SHP77 treated with DMSO at 0.1 percent for 48 hours (cell line): Measurements from ENCODE around the gene RTCB.
"Not testable (repeated sequence)": the region's sequence is repeated elsewhere in the genome, so short reads cannot be mapped to it uniquely, and the experiment has no call there.

Experiments
- DNase-seq: peaks from one replicate; lab custom pipeline; 2025; lab: John Stamatoyannopoulos, UW

Gene RTCB

DNA sequence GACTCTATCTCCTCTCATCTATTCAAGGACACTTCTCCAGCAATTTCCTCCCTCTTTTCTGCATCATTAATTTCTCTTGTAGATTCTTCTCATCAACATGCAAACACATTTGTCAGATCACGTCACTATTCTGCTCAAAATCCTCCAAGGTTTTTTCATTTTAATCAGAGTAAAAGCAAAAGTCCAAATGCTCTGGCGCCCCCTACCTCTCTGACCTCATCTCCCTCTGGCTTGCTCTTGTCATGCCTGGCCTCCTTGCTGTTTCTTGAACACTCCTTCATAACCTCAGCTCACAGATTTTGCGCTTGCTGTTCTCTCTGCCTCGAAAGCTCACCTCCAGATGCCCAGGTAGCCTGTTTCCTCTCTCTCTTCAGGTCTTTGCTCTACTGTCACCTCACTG, 22.4 kb downstream of the RTCB start:
- DNase-seq: no peak

DNA sequence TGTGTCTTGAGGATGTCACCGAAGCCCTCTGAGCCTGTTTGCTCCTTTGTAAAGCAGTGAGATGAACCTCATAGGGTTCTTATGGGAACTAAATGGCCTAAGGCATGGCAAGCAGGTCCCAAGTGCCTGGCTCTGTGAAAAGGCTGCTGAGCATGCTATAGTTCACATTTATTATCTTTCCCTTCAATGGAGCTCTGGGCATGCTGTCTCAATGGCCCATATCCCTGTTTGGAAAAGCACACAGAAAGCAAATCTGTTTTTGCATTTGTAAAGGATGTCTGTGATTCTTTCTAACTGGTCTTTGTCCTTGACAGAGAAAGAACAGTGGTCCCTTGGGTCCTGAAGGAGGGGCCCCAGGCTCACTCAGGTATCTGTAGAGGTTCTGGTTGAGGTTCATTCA, 26.4 kb downstream of the RTCB start:
- DNase-seq: no peak

DNA sequence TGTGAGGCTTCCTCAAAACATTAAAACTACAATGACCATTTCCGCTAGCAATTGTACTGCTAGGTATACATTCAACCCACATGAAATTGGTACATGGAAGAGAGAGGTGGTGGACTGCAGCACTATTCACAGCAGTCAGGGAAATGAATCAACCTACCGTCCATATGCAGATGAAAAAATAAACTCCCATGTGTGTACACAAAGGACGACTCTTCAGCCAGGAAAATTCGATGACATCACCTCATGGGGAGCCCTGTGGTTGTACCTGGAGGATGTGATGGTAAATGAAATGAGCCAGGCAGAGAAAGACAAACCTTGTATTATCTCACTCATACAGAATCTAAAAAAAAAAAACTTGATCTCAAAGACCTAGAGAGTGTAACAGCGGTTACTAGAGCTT, 31.1 kb downstream of the RTCB start:
- peak; percentile 3 for DNase-seq

DNA sequence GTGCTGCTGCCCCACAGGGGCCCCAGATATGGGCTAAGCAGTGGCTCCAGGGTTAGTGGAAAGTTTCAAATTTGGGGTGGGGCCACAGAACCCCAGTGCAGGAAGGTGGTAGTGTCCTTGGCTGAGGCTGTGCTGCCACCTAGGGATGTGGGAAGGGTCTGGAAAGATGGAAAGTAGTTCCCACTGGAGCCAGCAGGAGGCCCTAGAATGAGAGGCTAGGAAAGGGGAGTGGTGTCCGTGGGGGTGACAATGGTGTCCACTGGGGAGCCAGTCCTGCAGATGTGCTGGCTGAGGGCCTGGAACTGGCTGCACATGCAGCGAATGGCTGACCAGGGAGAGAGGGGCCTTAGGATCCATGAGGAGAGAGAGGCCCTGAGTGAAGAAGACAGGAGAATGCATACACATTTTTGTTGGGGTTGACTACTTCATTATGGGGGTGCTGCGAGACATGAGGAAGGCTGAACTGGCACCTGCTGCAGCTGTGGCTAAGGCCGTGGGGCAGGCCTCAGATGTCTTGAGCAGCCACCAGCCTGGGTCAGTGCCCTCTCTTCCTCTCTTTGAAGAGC, 33.3 kb downstream of the RTCB start:
- DNase-seq: no peak

DNA sequence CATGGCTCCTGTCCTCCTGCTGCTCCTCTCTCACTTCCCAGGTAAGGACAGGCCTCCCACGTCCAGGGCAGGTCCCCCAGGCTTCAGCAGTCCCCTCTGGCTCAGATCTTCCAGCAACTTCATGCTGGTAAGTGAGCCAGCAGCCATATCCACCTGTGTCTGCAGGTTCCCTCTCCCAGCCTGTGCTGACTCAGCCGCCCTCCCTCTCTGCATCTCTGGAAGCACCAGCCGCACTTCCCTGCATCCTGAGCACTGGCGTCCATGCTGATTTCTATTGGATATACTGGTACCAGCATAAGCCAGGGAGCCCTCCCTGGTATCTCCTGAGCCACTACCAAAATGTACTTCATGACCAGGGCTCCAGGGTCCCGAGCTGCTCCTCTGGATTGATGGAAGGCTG, 35.4 kb downstream of the RTCB start:
- DNase-seq: no peak

DNA sequence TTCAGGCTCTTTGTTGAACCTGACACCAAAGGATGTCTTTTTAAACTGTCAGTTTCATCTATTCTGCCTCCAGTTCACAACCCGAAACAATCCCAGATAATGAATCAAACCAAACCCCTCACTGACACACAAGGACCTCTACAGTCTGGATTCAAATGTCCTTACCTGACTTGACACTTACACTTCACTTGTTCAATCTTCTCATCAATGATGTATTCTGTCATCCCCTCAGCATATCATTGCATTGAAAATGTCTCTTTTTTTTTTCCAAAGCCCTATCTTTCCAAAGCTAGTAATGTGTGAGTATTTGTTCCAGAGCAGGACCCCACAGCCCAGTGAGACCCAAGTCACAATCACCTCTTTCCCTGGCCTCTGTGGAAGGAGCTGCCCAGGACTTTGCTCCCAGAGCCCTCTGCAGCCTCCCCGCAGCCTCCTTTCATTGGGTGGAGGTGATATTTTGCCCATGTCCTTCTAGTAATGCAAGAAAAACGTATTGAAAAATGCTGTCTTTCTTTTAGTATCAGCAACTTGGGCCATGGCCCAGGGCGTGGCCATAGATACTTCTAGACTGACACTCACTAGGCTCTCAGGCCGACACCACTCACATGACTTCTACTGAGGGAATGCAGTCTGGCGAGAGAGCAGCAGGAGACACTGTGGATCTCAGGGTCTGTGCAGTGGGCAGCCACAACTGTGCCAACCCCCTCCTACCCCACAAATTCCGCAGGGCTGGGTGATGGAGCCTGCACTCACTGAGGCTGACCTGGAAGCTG, 36.2 kb downstream of the RTCB start:
- no peak for DNase-seq

DNA sequence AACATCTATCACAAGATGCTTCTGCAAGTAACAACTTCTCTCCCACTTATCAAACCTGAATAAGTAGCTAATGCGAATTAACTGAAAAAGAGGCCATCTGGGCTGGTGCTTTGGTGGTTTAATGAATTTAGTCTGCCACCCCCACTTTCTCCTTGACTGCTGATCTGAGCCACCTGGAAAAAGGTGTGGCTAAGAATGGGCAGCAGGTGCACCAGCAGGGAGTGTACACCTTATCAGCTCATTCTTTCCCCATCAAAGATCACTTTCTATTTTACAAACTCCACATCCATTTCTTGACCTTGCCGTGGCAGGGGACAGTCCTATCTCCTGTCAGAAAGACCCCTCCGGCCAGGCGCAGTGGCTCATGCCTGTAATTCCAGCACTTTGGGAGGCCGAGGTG, 47.8 kb downstream of the RTCB start:
- DNase-seq: no peak

DNA sequence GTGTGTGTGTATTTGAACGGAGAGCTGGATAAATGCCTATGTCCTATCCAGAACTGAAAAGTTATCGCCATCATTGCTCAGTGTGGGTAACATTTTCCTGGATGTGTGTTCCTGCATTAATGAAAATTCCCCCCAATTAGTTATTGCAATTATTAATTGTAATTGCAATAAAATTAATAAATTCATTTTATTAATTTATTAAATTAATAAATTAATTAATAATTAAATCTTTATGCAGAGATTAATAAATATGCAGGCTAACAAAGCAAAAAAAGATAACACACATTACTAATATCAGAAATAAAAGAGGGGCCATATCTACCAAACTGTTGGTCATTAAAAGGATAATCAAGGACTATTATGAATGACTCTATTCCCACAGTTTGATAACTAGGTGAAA, 50.8 kb downstream of the RTCB start:
- no peak for DNase-seq

DNA sequence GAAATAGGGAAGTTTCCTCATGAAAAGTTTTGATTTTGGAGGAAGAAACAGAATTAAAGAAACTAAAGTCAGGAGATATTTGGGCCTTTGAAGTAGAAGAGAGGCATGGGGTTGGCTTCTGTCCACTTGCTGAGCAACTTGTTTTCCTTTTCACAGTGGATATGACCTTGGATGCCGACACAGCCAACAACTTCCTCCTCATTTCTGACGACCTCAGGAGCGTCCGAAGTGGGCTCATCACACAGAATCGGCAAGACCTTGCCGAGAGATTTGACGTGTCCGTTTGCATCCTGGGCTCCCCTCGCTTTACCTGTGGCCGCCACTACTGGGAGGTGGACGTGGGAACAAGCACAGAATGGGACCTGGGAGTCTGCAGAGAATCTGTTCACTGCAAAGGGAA, 52.0 kb downstream of the RTCB start:
- DNase-seq: not testable (repeated sequence)

DNA sequence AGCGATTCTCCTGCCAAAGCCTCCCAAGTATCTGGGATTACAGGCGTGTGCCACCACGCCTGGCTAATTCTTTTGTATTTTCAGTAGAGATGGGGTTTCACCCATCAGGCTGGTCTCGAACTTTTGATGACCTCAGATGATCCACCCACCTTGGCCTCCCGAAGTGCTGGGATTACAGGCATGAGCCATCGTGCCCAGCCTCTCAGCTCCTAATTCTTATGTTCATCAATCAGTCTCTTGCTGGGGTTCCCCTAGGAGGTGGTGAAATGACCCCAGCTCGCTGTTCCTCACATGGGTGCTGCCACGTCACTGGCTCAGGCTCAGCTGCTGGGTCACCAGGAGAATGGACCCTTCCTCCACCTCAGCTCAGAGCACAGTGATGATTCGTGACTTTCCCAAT, 54.5 kb downstream of the RTCB start, which contains the start of gene RFPL3:
Gene RFPL3, plus strand, starts transcription at position 301 of the 400 bp plus-strand sequence. CDS start 205 bp downstream, outside the sequence.
- not testable (repeated sequence) for DNase-seq

DNA sequence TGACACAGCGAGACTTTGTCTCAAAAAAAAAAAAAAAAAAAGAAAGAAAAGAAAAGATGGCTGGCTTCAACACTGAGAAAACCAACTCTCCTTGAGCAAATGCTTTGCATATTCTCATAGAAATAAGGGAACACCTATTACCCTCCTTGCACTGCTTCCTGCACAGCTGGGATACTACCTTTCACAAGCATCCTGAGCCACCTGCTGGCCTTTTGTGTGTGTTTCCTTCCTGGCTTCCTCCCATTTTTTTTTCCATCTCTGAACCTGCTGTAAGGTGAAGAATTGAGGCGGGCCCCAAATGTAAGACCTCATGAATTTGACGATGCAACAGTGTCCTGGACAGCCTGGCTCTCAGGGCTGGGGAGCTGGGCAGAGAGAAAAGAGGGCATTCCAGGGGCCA, 56.3 kb downstream of the RTCB start:
- DNase-seq: no peak

DNA sequence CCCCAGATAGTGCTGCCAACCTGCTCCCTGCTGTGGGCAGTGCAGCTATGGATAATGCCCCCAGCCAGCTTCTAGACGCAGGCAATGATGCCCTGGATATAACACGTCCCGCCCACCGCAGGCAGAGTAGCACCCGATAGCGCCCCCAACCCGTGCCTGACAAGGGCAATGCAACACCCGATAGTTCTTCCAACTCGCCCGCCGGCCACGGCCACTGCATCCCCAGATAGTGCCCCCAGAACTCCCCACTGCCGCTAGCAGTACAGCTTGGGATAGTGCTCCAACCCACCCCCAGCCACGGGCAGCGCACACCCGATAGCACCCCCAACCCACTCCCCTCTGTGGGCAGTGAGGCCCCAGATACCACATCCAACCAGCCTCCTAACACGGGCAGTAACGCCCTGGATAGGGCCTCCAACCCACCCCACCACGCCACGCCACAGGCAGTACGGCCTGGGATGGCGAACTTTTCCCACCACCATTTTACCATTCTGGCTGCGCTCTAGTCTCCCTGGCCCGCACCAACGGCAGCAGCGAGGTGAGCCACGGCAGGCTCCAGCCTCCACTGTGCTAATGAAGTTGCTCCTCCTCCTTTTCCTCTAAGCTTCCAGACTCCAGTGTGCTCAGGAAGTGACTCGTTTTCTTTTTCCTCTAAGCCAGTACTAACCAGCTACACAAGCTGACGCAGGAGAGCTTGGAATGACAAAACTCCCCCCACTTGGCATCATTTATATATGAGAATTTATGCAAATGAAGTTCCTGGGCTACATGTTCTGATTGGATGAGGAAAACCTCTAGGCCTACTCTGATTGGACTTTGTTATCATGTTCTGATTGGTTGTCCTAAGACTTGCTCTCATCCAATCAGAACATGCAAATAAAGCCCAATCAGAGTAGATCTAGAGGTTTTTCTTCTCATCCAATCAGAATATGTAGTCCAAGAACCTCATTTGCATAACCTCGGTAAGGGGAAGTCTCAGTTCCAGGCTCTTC, 57.4 kb downstream of the RTCB start:
- DNase-seq: no peak

DNA sequence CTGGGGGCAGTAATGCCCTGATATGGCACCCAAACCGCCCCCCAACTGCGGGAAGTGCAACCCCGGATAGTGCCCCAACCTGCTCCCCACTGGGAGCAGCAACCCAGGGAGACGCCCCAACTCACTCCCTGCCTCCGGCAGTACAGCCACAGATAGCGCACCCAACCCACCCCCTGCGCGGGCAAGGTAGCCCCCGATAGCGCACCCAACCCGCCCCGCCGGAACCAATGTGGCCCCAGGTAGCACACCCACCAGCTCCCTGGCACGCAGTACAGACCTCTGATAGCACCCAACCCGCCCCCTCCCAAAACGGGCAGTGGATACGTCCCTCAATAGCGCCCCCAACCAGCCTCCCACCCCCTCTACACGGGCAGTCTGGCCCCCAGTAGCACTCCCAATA, 58.2 kb downstream of the RTCB start:
- DNase-seq: no peak

DNA sequence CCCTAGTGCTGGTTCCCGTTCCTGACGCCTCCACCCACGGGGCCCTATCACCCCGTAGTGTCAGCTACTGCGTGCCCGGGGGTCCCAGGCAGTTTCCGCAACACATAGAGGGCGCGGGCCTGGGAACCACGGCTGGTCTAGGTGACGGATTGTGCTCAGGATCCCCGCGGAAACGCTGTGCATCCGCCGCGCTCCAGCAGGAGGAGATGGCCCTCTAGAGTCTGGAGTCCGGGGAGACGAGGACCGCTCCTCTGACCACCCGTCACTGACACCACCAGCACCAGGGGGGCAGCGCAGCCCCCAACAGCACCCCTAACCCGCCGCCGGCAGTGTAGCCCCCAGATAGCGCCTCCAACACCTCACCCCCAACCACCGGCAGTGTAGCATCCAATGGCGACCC, 58.8 kb downstream of the RTCB start:
- no peak for DNase-seq

DNA sequence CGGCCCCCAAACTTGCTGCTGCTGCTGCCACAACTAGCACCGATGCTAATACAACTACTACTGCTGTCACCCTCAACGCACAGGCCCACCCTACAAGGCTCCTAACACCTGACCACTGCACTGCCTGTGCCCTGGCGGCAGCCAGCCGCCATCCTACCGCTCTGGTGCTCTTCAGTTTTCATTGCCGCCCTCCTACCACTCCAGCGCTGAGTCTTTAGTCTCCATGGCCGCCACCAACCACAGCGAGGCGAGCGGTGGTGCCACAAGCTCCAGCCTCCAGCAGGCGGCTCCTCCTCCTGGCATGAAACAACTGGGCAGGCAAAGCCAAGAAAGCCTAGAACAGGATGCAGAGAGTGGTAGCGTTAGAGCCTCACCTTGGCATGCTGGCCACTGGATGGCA, 59.4 kb downstream of the RTCB start:
- no peak for DNase-seq

DNA sequence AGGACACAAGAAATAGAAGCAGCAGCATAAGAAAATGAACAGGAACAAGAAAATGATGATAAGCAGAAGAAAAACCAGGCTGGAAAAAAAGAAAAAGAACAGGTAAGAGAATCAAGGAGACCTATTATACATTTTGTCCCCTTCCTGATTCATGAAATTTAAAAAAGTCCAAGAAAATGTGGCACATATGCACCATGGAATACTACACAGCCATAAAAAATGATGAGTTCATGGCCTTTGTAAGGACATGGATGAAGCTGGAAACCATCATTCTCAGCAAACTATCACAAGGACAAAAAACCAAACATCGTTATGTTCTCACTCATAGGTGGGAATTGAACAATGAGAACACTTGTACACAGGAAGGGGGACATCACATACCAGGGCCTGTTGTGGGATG, 60.2 kb downstream of the RTCB start:
- not testable (repeated sequence) for DNase-seq

DNA sequence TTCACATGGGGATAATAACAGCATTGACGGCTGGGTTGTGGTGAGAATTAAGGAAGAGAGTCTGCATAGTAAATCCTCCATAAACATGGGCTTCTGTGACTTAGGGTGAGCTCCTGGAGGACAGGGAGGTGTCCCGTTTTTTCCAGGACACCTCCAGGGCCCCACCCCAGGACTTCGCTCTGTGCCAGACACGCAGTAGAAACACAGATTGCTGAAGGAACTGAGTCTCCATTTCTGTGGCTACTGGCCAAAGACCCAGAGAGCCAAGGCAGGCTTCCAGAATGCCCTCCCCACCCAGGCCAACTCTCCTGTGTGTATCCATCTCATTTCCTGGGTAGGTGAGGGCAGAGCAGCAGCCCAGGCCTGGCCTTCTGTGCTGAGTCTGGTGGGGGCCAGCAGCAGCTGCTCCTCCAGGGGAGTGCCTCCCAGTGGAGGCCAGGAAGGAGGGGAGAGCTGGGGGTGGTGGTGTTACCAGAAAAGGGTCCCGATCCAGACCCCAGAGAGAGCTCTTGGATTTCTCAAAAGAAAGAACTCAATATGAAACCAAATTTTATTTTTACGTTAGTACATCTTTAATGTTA, 63.9 kb downstream of the RTCB start:
- no peak for DNase-seq

DNA sequence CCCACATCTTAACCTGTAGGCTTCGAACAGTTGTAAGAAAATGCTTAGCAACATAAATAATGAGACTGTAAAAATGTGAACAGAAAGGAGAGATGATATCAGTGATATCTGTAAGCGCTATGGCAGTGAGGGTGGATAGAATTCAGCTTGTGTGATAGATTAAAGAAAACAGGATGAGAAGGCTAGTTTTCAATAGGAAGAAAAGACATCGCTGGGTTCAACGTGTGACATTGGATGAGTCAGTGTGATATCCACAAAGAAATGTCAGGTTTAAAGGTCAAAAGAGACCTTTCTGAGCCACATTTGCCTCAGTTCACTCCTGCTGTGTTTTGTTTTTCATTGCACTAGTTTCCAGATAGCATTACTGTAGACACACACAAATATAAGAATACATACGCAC, 68.1 kb downstream of the RTCB start:
- no peak for DNase-seq

DNA sequence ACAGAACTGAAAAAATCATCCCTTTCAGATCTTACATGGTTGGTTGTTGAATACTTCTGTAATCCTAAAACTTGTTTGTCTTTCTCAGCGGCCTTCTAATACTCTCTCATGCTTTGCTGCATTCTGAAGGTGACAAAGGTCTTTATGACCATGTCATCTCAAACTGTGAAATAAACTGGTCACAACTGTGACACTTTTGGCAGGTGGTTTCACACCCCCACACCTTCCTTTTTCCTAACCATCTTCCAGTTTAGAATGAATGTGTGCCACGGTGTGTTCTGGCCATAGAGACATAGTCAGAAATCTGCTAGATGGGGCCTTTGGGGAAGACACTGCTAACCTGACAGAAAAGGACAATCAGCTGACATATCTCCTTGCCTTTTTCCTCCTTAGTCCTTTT, 69.1 kb downstream of the RTCB start:
- DNase-seq: no peak

DNA sequence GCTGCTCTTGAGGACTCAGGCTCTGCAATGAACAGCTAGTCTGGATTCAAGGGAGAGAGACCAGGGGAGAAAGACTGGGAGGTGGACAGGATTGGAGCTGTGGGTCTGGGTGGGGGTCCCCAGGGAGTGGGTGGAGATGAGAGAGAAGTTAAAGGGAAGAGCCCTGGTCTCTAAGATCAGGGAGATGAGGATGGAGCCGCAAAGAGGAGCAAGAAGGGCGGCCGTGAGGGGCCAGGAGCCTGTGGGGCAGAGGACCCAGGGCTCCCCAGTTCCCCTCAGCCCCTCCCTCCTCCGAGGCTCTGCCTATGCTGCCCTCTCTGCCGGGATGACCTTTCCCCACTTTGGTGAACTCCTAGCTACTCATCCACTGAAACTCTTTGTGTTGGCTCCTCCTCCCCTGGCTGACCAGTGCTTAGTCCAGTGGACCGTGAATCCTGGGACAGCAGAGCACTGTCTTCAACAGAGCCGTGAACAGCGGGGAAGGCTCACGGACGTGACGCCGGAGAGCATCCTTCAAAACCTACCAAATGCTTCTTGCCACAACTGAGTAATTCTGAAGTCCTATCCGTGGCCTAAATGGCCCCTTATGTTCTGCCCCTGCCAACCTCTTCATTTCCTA, 70.8 kb downstream of the RTCB start:
- no peak for DNase-seq

DNA sequence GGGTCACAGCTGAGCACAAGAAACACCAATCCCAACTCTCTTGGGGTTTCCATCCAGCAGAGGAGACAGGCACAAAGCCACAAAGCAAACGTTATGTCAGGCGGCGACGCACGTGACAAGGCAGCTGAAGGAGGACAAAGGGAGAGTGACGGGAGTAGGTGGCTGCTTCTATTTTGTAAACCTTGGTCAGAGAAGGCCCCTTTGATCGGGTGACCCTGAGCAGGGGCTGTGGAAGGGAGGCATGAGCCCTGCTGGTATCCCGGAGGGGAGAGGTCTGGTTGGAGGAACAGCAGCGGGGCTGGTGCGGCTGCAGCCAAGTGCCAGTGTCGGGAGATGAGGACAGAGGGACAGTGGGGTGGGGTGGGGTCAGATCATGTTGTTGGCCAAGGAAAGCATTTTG, 71.6 kb downstream of the RTCB start:
- DNase-seq: no peak
